Right forelimb (tissue), 1 donor: ENCODE data around the gene CISTR.
"Not testable (repeated sequence)": the region's sequence is repeated elsewhere in the genome, so short reads cannot be mapped to it uniquely, and the experiment has no call there.

Experiments used
- DNase-seq: peaks from one replicate; pipeline ENCODE4 v3.0.0-alpha.2; 2018

The CISTR gene

DNA sequence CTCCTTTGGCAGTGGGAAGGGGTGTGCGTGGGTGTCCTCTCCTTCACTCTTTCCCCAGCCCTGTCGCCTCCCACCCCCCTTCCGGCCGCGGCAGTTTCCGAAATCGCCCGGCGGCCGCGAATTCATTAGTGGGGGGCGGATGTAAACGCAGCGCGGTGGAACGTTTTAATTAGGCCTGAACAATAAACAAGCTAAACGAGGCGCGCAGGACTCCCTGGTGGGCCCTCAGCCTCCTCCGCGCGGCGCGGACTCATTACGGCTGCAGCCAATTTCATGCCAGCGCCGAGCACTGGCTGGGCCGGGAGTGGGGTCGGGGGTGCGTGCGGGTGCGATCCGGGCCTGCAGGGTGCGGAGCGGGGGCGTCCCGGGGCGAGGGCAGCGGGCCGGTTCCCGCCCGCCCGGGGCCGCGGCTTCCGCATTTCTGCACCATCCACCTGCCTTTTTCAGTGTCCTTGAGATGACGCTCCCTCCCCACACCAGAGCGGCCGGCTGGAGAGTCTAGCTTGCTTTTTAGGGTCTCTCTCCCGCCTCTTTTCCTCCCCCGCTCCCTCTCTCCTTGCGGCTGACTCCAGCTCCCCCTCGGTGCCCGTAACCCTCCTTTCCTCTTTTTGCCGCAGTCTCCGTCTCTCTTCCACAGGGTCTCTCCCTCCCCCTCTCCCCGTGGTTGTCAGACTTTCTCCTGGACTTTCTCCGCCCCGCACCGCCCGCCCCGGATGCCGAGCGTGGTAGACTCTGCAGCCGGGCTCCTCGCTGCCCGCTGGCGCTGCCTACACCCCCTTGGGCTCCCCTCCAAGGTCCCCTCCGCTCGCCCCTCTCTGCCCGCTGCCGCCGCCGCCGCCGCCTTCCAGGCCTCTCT lies at the start of gene CISTR:
Gene CISTR, minus strand, starts transcription at position 644 of the 856 bp plus-strand sequence.
- peak; percentile 66 for DNase-seq

DNA sequence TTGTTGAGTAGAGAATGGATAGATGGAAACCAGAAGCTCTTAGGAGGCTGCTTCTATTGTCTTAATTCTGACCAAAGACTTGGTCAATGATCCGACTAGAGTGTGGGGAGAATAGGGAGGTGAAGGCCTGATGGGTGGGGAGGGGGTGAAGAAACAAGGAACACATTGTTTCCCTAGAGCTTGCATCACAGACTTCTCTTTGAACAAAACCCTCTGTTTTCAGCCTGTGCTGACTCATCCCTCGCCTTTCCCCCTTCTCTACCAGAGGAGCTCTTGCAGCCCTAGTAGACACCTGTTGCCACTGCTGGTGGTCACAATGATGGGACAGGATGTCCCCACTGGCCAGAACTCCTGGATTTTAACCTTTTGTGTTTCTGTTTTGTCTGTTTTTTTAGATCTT lies 46.8 kb upstream of the CISTR start:
- DNase-seq, result no peak

DNA sequence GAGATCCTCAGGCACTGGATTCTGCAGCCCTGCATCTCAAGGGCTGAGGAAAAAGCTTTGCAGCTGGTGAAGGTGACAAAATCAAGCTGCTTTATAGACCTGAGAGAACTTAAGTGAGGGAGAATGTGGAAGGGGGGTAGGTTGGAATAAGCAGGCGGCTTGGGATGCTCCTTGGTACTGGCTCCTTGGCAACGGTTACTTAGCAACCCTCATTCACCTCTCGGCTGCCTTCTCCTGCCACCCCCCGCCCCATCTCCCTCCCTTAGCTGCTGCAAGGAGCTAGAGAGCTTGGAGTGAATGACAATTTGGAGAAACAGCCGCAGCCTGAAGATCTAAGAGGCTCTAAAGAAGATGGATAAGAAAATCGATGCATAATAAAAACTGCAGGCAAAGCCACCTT lies 44.1 kb upstream of the CISTR start:
- no peak for DNase-seq

DNA sequence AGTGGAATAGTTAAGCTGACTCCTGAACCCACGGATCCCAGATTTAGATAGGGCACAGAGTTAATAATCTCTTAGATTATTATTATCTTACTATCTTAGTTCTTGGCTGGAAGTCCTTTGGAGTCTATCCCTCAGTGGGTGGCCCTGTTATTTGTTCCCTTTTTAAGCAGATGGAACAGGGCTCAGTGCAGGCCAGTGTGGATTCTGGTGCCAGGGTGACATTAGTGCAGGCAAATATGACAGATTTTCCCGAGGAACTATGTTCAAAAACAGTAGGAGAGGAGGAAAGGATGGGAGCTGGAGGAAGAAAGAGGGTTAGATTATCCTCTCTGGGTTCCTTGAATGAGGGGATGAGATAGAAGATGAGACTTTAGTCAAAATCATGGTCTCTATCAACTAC lies 41.4 kb upstream of the CISTR start:
- no peak for DNase-seq

DNA sequence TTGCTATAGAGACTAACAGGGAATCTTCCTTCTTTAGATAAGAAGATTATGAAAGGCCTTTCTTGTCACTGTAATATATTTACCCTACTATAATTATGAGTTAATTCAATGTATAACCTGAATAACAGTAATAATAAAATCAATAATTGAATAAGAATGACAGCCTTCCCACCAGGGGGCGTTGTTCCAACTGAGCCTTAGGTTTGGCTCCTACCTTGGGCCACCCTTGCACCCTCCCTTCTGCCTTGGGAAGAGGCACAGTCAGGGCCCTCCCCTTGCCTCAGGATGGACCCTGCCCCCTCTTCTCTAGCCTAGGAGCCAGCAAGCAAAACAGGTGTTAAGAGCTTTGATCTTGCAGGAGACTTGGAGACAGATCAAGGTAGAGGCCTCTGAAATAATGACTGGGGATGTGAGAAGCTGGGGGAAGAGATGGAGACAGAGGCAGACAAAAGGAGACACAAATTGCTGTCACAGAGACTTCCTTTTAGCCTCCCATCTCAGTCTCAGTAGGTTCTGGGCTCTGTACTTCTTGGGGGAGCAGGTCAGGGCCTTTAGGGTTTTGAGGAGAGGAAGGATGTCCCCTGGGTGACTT lies 40.1 kb upstream of the CISTR start:
- DNase-seq, result no peak

DNA sequence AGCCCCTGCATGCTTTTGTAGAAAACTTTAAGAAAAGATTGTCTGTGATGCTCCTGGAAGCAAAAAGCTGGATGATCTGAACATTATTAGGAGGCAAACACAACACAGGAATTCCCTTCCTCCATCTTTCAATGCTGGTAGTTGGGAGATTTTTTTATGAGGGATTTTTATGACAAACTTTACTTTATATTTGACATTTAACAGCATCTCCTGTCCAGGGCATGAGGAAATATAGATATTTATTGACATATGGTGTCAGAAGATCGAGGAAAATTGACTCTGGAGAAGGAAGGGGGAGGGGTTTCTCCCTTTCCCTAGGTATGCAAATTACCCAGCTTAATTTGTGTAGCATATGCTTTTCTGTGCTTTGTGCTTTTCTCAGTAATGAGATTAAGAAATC lies 37.8 kb upstream of the CISTR start:
- DNase-seq, result no peak

DNA sequence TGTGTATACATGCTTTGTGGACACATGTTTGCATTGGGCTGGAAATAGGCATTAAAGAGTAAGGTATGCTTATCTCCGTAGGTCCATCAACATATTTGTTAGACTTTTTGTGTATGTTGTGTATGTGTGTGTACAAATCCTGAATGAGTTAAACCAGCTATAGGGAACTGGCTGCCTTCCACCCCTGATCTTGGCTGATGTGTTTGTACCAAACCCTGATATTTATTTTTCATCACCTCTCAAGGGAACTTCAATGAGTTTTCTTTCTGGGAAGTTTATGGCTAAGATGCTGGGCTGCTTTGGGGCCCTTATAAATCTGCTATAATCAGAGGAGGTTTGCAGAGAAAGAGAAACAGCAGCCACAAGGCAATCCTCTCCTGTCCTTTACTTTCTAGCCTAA lies 37.1 kb upstream of the CISTR start:
- no peak for DNase-seq

DNA sequence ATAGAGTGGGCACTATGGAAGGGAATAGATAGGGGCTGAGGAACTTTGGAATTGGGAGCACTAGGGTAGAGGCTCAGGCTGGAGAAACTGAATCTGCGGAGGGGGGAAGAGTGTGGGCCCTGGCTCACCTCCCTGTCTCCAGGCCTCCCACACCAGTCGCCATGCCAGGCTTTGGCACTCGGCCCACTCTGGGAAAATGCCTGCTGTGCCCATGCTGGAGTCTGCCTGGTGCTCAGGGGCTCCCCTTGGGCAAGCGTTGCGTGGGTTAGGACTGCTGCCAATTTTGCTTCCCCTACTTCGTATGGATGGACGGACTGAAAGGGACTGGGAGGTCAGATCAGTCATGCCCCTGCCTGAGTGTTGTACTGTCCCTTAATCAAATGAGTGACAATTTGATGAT lies 34.6 kb upstream of the CISTR start:
- no peak for DNase-seq

DNA sequence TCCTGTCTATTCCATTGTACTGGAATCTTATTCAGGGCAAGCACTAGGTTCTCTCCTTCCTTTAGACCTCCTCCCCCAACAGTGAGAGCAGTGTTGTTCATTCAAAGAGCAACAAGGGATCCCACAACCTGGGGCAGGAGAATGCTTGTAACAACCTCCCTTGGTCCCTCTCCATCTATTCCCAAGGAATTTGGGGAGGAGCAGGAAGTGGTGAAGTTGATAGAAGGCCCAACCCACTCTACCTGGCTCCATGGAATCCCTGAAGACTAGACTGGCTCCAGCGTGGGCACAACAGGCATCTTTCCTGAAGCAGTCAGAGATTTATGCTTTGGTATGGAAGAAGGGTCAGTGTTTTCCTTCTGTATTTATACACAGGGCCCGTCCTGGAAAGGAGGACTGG lies 33.4 kb upstream of the CISTR start:
- no peak for DNase-seq

DNA sequence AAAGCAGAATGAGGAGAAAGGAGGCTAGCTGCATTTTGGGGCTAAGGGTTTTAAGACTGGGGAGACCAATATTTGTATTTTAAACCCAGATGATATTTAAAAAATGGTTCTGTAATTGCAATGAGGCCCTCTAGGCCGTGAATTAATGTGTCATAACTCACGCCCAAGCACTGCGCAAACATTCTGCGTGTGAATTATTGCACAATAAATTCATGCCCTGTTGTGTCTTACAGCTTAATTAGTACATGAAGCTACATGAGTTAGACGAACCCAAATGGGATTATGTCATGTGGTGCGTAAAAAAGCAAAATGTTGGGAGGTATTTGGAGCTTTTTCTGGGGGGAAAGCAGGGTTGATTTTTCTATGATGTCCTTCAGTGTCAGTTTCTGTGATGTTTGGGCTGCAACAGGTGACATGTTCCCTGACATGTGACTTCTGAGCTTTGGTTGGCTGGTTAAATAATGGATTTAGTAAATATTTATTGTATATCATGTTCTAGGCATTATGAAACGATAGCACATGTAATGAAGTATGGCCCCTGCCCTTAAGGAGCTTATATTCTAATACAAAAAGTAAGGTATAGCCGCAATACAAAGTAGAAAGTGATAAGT lies 30.4 kb upstream of the CISTR start:
- no peak for DNase-seq

DNA sequence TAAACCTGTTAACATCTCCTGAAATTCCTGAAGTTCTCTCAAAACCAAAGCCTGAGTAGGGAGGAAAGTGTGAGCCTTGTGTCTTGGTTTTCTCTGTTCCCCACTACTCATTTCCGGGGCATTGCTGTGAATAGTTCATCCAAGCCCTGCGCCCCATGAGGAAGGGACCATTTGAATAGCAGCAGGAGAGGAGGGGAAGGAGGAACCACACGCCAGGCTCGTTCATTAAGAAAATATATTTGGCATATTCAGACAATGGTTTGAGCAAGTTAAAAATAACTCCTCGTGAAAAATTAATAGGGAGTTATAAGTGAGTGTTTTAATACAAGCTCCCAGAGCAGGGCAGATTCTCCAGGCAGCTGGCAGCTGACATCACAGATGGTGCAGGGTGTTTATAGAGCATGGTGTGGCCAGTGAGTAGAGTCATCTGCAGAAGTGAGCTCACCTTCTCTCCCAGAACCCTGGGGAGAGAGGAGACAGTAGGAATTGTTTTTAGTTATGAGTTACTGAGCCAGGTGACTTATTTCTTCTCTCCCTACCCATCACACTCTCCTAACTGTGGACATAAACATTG lies 29.5 kb upstream of the CISTR start:
- DNase-seq, result no peak

DNA sequence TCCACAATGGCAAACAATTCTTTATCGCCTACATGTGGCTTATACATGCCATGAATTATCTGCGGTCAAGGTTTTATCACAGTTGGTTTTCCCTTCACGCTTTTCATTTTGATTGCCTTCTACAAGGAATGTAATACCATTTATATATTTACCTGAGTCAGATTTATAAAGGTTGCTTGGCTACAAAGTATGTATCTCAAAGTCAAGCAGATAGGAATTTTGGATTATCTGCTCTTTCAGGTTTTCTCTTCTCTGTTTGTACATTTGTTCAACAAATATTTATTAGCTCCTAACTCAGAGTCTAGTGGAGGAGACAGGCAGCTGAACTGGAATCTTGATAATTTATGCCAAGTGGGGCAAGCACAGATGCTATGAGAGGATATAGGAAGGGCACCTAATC lies 28.5 kb upstream of the CISTR start:
- no peak for DNase-seq

DNA sequence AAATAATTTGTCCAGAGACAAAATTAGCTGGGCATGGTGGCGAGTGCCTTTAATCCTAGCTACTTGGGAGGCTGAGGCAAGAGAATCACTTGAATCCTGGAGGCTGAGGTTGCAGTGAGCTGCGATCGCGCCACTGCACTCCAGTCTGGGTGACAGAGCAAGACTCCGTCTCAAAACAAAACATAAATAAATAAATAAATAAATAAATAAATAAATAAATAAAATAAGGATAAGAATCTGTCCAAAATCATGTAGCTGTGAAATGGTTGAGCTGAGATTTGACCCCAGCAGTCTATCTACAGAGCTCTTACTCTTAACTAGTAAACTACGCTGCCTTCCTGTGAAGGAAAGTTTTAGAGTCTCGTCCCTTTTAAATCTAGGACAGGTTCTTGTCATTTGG lies 27.9 kb upstream of the CISTR start:
- not testable (repeated sequence) for DNase-seq

DNA sequence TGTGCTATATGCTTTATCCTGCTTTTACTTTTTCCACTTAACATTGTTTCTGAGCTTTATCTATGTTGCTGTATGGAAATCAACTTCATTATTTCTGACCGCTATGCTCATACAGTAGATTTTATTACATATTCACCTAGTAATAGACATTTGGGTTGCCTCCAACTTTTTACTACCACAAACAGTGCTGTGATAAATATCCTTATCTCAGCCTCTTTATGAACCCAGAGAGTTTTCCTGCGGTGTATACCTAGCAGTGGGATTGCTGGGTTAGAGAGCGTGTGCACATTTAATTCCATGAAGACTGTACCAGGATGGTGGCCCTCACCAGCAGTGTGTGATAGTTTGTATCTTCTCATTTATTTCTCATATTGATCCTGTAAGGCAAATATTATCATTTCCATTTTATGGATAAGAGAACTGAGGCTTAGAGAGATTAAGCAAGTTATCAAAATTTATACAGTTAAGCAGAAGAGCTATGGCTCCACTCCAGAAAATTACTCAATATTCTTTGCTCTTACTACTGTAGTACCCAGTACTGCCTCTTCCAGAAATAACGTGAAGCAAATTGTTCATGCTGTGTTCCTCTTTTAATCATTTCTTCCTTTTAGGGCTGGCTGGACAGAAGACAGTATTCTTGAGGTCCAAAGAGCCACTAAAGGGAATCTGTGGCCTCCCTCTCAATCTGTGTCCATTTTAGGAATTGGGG lies 26.3 kb upstream of the CISTR start:
- DNase-seq, result no peak

DNA sequence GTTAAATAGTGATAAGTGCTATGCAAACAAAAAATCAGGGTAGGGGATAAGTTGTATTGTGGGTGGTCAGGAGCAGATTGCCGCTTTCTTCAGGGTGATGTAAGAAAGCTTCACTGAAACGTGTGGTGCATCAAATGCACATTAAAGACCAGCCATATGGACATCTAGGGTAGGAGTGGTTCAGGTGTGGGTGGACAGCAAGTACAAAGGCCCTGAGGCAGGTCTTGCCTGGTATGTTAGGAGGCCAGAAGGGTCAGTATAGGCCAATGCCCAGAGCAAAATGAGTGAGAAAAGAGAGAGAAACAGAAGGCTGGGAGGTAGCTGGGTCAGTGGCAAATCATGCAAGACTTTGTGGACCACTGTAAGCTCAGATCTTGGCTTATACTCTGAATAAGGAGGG lies 25.6 kb upstream of the CISTR start:
- no peak for DNase-seq

DNA sequence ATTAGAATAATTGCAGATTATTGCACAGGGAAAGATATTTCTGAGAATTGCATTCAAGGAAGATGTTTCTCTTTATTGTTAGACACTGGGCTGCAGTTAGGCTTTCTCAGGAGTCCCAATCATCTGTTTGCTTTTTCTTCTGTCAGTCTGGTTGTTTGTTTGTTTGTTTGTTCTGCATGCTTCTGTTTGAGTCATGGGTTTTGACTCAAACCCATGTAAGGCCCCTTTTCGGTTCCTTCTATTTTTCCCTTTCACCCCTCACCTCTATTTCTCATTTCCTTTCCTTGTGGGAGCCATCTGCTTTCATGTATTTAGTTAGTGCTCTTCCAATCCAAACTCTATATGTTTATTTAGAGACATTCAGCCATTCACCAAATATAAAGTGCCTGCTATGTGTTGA lies 25.1 kb upstream of the CISTR start:
- no peak for DNase-seq

DNA sequence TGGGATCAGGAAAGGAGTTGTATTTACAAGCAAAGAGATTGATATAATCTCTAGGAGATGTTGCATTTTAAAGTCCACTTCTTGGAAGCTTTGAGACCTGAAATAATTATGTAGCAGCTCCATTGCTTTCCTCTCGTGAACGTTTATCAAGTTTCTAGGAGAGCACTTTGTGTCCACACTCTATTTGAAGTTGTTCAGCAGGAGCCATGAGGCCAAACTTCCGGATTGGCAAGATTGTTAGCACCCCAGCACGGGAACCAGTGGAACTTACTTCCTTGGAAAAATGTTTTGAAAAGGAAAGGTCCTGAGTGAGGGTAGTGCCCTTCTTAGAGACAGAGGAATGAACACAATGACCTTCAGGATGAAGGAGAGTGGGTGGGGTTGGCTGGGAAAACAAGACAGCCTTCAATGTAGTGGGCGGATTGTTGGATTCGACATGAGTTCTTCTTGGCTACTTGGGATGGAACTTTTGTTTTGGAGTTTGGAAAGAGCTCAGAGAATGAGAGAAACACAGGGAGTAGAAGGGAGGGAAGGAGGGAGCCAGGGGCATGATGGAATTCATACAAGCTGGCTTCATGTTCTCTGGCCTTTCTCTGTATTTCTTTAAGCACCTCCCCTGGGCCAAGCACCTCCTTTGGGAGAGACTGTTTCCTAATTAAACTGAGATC lies 23.8 kb upstream of the CISTR start:
- DNase-seq, result no peak

DNA sequence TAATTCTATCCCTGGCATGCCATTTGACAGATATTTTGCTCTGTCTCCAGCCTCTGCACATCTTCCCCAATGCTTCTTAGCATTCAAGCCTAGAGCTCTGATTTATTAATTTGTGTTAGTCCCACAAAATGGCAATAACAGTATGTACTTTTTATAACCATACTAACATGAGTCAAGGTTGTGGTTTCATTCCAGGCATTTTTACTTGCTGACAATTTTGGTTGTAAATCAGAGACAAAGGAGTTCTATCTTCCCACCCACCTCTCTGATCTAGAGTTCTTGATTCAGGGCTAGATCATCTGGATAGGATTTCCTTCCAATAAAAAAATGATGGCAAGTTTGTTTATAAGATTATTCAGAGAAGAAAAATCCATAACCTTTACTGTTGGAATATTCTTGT lies 18.5 kb upstream of the CISTR start:
- no peak for DNase-seq

DNA sequence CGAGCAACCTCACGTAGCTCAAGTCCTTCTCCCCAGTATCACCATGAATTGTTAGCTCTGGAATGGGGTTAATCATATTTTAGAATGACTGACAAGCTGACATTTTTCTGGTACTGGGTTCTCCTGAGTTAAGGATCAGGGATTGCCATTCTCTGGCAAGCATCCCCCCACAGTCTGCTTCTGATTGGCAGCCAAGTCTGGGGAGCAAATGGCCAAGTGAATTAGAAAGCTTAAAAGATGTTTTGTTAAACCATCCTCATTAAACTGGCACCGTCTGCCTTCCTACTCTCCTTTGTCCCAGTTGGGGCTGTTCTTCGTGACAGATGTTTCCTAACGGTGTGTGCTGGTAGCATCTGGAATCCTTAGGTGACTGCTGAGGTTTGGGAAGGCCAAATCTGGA lies 17.2 kb upstream of the CISTR start:
- DNase-seq, result no peak

DNA sequence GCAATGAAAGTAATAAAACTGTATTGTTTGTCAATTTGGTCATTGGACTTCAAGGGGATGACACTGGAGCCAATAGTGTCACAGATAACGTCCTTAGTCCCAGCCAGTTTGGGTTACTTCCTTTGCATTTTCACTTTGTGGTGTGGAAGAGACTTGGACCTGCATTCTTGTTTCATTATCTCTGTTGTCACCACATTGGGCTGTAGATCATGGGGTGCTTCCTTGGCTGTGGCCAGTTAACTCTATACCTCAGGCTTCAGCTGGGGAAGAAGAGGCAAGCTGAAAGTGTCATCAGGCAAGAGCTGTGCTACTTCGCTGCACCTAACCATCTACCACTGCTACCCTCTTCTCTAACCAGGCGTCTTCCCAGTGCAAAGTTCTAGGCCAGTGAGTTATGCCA lies 15.1 kb upstream of the CISTR start:
- DNase-seq, result no peak

DNA sequence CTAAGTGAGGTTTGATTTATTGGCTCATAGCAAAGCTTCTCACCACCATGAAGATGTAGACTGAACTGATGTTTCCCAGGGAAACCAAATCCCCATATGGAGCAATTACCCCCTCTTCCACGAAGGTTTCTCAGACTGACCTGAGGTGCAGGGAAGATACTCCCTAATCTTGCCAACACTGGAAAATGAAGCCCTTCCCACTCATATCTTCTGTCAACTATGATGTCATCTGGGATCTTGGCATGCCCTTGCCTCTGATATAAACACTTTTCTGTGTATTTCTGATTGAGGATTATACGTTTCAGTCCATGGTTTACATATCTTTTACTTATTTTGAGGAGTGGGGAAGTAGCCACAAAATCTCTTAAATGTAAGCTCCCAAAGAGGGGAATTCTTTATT lies 14.1 kb upstream of the CISTR start:
- no peak for DNase-seq

DNA sequence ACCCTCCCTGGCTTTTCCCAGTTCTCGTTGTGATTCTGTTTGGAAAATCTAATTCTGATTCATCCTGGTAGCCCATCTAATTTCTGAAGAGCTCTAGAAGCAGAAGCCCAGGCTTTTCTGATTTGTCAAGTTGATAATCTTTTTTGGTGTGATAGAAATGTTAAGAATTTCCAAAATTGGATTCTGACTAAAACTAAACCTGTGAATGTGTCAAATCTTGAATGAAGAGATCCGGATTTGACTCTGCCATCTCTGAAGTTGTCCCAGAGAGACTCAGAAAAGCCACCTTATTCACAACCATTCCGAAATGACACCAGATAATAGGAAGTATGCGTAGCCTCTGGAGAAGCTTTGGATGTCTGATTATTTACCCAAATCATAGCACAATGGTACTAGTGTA lies 12.8 kb upstream of the CISTR start:
- no peak for DNase-seq

DNA sequence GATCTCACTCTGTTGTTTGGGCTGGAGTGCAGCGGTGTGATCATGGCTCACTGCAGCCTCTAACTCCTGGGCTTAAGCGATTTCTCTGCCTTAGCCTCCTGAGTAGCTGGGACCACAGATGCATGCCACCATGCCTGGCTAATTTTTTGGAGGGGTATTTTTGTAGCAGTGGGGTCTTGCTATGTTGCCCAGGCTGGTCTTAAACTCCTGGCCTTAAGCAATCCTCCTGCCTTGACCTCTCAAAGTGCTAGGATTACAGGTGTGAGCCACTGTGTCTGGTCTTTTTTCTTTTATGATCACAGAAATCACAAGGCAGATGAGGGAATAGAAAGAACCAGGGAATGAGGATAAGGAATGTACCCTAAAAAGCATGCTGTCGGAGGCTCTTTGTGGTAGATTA lies 11.0 kb upstream of the CISTR start:
- DNase-seq, result not testable (repeated sequence)
